MM.1S (cell line): ENCODE data around the gene CENPF.
"Not testable (repeated sequence)": the region's sequence is repeated elsewhere in the genome, so short reads cannot be mapped to it uniquely, and the experiment has no call there.

Experiments
- DNase-seq: peaks from one replicate; pipeline ENCODE4 v3.0.0-alpha.2; 2015
- H2AFZ ChIP-seq: fragments of 300-600 bp; sonication (generic); 2 replicates; pipeline ENCODE4 v1.6.0; 2016; ENCODE audit warnings: antibody characterized with exemption, low read length
- H3F3A ChIP-seq: fragments of 300-600 bp; sonication (generic); 2 replicates; pipeline ENCODE4 v1.6.1; 2016; ENCODE audit warnings: mild to moderate bottlenecking, antibody characterized with exemption, low read length, moderate library complexity, mixed read lengths; ENCODE audit not compliant: insufficient read depth
- H3K27ac ChIP-seq: fragments of 300-600 bp; sonication (generic); 2 replicates; pipeline ENCODE4 v1.5.1; 2016; ENCODE audit warnings: mild to moderate bottlenecking, low read length
- H3K27me3 ChIP-seq: fragments of 300-600 bp; sonication (generic); replicated peaks from 2 replicates; pipeline ENCODE4 v1.6.0; 2016; ENCODE audit warnings: low read length; ENCODE audit not compliant: insufficient read depth
- H3K36me3 ChIP-seq: fragments of 300-600 bp; sonication (generic); replicated peaks from 2 replicates; pipeline ENCODE4 v1.6.1; 2016; ENCODE audit warnings: mild to moderate bottlenecking, low read length, mixed read lengths; ENCODE audit not compliant: insufficient read depth
- H3K4me1 ChIP-seq: fragments of 300-600 bp; sonication (generic); 2 replicates; pipeline ENCODE4 v1.6.1; 2016; ENCODE audit warnings: low read length, mixed read lengths
- H3K4me2 ChIP-seq: fragments of 300-600 bp; sonication (generic); 2 replicates; pipeline ENCODE4 v1.6.0; 2016; ENCODE audit warnings: low read depth, low read length
- H3K4me3 ChIP-seq: fragments of 300-600 bp; sonication (generic); 2 replicates; pipeline ENCODE4 v1.5.1; 2016; ENCODE audit warnings: low read length, mixed read lengths
- H3K79me2 ChIP-seq: fragments of 300-600 bp; sonication (generic); 2 replicates; pipeline ENCODE4 v1.6.1; 2016; ENCODE audit warnings: mixed run types, low read length, mixed read lengths
- H3K9ac ChIP-seq: fragments of 300-600 bp; sonication (generic); 2 replicates; pipeline ENCODE4 v1.6.1; 2016; ENCODE audit warnings: low read length, mixed read lengths
- H3K9me2 ChIP-seq: fragments of 300-600 bp; sonication (generic); replicated peaks from 2 replicates; pipeline ENCODE4 v1.6.1; 2016; ENCODE audit warnings: mild to moderate bottlenecking, low read length, mixed read lengths; ENCODE audit not compliant: insufficient read depth
- H3K9me3 ChIP-seq: fragments of 300-600 bp; sonication (generic); replicated peaks from 2 replicates; pipeline ENCODE4 v1.6.1; 2016; ENCODE audit warnings: mild to moderate bottlenecking, low read length, mixed read lengths; ENCODE audit not compliant: insufficient read depth
- H4K20me1 ChIP-seq: fragments of 300-600 bp; sonication (generic); 2 replicates; pipeline ENCODE4 v1.6.1; 2016; ENCODE audit warnings: mild to moderate bottlenecking, low read length, moderate library complexity, mixed read lengths; ENCODE audit not compliant: insufficient read depth
- EZH2 ChIP-seq: fragments of 300-600 bp; sonication (generic); optimal IDR thresholded peaks from 2 replicates; pipeline ENCODE3; 2017; ENCODE audit warnings: low read depth, mild to moderate bottlenecking, antibody characterized with exemption, low read length, mixed read lengths
- EZH2phosphoT487 ChIP-seq: fragments of 300-600 bp; sonication (generic); IDR thresholded peaks from 2 replicates; pipeline ENCODE4 v1.6.1; 2018; ENCODE audit warnings: antibody characterized with exemption, low read length
- TF ChIP-seq, protein P1 (sequence below): fragments of 300-600 bp; sonication (generic); IDR thresholded peaks from 2 replicates; pipeline ENCODE4 v1.5.1; 2016; ENCODE audit warnings: antibody characterized with exemption, low read length, mixed read lengths

CENPF gene

DNA sequence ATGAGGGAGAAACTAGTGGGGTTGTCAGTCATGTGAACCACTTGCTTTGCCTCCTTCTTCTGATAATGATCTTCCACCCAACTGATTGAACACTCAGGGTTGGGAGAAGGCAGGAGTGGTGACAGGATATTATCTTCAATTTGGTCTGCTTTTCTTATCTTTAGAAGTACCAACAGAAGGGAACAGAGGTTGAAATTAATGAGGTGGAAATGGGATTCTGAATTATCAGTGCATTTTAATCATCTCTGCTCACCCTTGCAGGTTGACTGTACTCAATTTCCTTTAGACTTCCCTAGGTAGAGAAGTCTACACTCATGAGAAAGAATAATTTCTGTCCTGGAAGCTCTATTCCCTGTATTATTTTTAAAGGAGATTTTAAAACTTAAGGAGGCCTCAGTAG is 31.7 kb upstream of the CENPF start:
- Histone ChIP-seq H3F3A (no peaks in the 10 kb centered on the region), H3K36me3 (no peaks in the 10 kb centered on the region), H3K4me1 (peaks cover 7% of the 10 kb centered on the region; the same call in 1 of the 2 replicates), H3K9me2 (no peaks in the 10 kb centered on the region), H3K4me2 (no peak overlapping the region), H4K20me1 (no peaks in the 10 kb centered on the region), H2AFZ (no peak overlapping the region), H3K4me3 (no peak overlapping the region), H3K79me2 (no peaks in the 10 kb centered on the region), H3K27me3 (no peaks in the 10 kb centered on the region), H3K9me3 (no peaks in the 10 kb centered on the region), H3K27ac (no peak overlapping the region), H3K9ac (no peak overlapping the region)
- DNase-seq = no peak
- TF ChIP-seq, protein P1, sequence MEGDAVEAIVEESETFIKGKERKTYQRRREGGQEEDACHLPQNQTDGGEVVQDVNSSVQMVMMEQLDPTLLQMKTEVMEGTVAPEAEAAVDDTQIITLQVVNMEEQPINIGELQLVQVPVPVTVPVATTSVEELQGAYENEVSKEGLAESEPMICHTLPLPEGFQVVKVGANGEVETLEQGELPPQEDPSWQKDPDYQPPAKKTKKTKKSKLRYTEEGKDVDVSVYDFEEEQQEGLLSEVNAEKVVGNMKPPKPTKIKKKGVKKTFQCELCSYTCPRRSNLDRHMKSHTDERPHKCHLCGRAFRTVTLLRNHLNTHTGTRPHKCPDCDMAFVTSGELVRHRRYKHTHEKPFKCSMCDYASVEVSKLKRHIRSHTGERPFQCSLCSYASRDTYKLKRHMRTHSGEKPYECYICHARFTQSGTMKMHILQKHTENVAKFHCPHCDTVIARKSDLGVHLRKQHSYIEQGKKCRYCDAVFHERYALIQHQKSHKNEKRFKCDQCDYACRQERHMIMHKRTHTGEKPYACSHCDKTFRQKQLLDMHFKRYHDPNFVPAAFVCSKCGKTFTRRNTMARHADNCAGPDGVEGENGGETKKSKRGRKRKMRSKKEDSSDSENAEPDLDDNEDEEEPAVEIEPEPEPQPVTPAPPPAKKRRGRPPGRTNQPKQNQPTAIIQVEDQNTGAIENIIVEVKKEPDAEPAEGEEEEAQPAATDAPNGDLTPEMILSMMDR = no peak
- TF ChIP-seq EZH2 = no peak
- no peak for TF ChIP-seq EZH2phosphoT487

DNA sequence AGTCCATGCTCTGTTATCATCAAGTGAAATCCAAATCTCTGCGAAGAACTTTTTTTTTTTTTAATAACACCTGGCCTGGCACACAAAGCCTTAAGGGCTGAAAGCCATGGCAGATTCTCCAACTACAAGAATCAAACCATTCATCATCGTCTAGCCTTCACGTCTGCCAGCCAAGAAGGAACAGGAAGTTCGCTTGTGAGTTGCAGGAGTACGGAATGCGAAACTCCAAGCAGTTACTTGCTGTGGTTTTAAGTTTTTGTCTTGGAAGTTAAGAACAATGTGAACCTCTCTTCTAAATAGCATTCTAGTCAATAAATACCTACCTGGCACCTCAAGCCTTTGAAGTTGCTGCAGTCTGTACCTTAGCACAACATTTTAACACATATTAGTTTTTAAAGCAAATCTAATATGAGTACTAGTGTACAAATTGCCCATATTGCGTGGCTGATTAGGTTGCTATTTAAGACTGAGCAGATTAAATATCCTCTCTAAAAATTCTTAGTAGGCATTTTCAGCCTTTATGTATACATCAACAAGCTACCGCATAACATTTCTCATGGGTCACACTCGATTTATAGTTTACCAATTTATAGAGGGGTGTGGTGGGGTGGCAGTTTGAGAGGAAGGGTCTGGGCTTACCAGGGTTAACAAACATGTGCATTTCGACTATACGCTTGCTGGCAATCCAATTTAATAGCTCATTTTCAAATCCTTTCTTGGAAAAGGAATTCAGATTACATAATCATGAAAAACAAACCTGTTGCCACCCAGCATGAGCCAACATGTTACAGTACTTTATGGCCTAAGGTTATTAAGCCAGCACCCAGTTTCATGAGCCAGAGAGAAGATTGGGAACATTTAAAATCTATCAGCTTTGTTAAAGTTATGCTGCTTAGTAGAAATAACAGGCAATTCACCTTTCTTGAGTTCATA is 29.3 kb upstream of the CENPF start:
- no peak overlapping the region for H3K27ac ChIP-seq
- no peak overlapping the region for H2AFZ ChIP-seq
- H3K9me2 ChIP-seq = no peaks in the 10 kb centered on the region
- no peaks in the 10 kb centered on the region for H3F3A ChIP-seq
- no peaks in the 10 kb centered on the region for H4K20me1 ChIP-seq
- no peaks in the 10 kb centered on the region for H3K27me3 ChIP-seq
- no peak for DNase-seq
- TF ChIP-seq EZH2 (no peak), EZH2phosphoT487 (no peak)
- TF ChIP-seq, protein P1 = no peak
- no peak overlapping the region for H3K4me3 ChIP-seq
- H3K9ac ChIP-seq = no peak overlapping the region
- H3K9me3 ChIP-seq = no peaks in the 10 kb centered on the region
- H3K79me2 ChIP-seq = no peaks in the 10 kb centered on the region
- H3K36me3 ChIP-seq = no peaks in the 10 kb centered on the region
- peaks cover 7% of the 10 kb centered on the region; the same call in 1 of the 2 replicates for H3K4me1 ChIP-seq
- no peak overlapping the region for H3K4me2 ChIP-seq

DNA sequence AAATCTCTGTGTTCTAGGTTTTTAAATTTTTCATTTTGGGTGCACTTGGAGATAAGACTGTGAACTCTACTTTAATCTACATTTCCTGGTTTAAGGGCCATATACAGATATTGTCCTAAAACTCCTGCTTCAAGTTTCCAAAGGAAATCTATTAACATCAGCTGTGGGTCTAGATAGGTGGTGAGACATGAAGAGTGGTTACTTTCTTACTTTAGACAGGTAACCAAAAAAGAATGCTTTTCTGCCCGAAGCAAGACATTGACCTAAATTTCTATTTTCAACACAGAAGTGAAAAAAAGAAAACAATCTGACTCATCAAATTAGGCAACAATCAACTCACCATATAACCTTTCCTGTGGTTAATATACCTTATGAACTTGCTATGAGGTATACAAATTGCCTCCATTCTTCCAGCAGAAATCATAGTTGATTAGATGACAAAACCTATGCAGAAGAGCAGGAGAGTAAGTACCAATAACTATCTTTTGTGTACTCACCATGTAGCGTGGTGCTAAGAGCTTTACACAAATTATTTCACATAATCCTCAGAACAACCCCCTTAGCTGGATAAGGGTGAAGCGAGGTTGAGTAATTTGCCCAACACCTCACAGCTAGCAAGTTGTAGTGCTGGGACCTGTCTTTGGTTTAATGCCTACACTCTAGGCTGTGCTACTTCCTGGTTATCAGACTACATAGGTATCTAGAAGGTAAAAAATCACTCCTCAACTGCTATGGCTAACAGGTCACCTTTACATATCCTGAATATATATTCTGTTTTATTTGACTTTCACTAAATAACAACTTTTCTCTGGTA is 28.2 kb upstream of the CENPF start:
- peaks cover 7% of the 10 kb centered on the region; the same call in 1 of the 2 replicates for H3K4me1 ChIP-seq
- no peak overlapping the region for H3K4me3 ChIP-seq
- H3K9me3 ChIP-seq = no peaks in the 10 kb centered on the region
- H3K4me2 ChIP-seq = no peak overlapping the region
- no peak overlapping the region for H2AFZ ChIP-seq
- no peak overlapping the region for H3K27ac ChIP-seq
- peak; percentile 25 for DNase-seq
- no peaks in the 10 kb centered on the region for H3K9me2 ChIP-seq
- no peaks in the 10 kb centered on the region for H3K79me2 ChIP-seq
- no peaks in the 10 kb centered on the region for H3K27me3 ChIP-seq
- no peak overlapping the region for H3K9ac ChIP-seq
- H3K36me3 ChIP-seq = no peaks in the 10 kb centered on the region
- H4K20me1 ChIP-seq = no peaks in the 10 kb centered on the region
- TF ChIP-seq, protein P1 = no peak
- TF ChIP-seq EZH2phosphoT487 = no peak
- TF ChIP-seq EZH2 = no peak
- H3F3A ChIP-seq = no peaks in the 10 kb centered on the region

DNA sequence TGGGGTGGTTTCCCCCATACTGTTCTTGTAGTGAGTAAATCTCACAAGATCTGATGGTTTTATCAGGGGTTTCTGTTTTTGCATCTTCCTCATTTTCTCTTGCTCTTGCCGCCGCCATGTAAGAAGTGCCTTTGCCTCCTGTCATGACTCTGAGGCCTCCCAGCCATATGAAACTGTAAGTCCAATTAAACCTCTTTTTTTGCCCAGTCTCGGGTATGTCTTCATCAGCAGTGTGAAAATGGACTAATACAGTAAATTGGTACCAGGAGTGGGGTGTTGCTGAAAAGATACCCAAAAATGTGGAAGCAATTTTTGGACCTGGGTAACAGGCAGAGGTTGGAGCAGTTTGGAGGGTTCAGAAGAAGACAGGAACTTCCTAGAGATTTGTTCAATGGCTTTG is 26.9 kb upstream of the CENPF start:
- H3K4me1 ChIP-seq, H3K9me3 ChIP-seq, H3K27ac ChIP-seq, H3K27me3 ChIP-seq, H3K4me2 ChIP-seq, DNase-seq, H3K36me3 ChIP-seq, H3K9ac ChIP-seq, H2AFZ ChIP-seq, H3K9me2 ChIP-seq, H3K4me3 ChIP-seq, H3F3A ChIP-seq, H4K20me1 ChIP-seq, H3K79me2 ChIP-seq: not testable (repeated sequence)
